T47D (cell line): ENCODE data around the gene CST7.

Experiments
- DNase-seq, 2 experiments: peaks; one replicate each; pipeline versions ENCODE4 v3.0.0 to v3.0.0-alpha.2; 2011 to 2012; ENCODE audit warnings: low read depth in 1 of 2, low spot score in 1 of 2
- JUND ChIP-seq: IDR thresholded peaks from 2 replicates; pipeline ENCODE4 v1.6.1; 2012; ENCODE audit warnings: low read depth
- in situ Hi-C: cut with HindIII; loops from 2 replicates; pipeline ENCODE4 v1.10.0; 2016; ENCODE audit warnings: low sequenced_read_pairs, low pct_unique_long_range_greater_than_20kb

Gene CST7, protein sequence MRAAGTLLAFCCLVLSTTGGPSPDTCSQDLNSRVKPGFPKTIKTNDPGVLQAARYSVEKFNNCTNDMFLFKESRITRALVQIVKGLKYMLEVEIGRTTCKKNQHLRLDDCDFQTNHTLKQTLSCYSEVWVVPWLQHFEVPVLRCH

DNA sequence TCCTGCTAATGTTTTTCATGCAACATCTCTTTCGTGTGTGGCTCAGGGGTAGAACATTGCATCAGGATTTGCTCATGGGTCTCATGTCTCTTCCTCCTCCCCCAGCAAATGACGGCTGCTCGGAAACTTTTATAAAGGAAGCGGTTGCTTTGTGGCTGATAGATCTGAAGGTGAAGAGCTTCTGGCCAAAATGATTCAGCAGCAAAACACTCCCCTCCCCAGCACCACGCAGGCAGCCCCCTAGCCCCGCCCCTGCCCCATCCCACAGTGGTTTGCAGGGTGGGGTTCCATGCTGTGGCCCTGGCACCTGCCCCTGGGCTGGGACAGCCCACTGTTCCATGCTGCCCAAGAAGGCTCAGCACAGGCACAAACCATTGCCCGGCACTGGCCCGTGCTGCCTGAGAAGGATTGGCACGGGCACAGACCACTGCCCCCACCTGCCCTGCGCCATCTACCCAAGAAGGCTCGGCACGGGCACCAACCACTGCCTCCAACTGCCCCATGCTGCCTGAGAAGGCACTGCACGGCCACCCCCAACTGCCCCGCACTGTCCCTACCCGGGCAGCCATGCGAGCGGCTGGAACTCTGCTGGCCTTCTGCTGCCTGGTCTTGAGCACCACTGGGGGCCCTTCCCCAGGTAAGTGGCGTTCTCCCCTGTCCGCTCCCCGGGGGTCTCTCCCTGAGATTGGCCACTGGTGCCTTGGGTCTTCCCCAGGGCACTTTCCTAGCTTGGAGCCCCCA, at the start of gene CST7:
Gene CST7, plus strand, starts transcription at position 331 of the 741 bp plus-strand sequence. Its CDS starts 237 bp downstream, at position 568.
- in situ Hi-C loops = no loop called here
- no peak for TF ChIP-seq JUND
- DNase-seq = no peak

DNA sequence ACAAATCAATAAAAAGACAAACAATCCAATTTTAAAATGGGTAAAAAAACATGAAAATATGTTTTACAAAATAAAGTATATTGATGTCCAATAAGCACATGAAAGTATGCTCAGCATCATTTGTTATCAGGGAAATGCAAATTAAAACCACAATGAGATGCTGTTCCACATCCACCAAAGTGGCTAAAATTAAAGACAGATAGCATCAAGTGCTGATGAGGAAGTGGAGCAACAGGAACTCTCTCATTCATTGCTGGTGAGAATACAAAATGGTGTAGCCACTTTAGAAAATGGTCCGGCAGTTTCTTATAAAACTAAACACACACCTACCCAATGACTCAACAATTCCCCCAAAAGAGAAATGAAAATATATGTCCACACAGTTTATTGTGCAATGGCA, 42.3 kb upstream of the CST7 start:
- in situ Hi-C loops = no loop called here
- TF ChIP-seq JUND = no peak
- no peak for DNase-seq

DNA sequence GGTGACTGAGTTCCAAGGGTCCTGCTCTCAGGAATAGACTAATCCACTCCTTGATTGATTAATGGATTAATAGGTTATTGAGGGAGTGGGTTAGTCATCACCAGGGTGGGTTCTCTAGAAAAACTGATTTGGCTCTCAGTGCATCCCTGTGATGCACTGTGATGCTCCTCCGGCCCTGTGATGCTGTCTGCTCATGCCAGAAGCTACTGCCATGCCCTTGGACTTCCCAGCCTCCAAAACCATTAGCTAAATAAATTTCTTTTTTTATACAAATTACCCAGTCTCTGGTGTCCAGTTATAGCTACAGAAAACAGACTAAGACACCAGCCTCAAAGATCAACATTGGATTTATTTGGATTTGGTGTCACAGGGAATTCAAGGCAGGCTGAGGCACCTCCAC, 40.4 kb upstream of the CST7 start:
- TF ChIP-seq JUND = no peak
- DNase-seq = no peak
- in situ Hi-C loops = no loop called here

DNA sequence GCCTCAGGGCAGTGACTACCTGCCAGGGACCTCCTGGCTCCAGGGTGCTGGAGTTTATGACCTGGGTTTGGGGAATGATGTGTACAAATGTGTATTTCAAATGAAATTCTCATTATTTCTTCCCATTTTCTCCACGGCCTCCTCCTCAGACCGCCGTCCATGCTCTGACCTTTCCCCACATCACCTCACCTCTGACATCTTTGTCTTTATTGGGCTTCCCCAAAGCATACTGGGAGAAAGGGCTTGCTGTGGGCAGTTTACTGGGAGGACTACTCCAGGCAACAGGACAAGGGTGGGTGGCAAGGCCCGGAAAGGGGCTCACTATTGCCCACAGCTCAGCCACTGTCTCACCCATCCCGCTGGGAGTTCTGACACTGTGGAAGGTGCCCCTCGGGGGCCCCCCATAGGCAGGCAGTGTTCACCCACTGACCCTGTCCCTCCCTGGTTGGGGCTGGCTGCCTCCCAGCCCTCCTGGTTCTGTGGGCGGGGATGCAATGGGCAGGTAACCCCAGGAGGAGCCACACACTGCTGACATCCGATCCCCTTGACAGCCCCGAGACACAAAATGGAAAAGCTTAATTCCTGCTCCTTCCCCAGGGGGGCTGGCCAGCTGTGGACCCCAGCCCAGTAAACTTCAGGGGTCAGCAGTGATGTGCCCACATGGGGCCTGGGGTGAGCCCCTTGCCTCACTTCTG, 39.8 kb upstream of the CST7 start:
- no peak for DNase-seq
- no peak for TF ChIP-seq JUND
- in situ Hi-C loops = no loop called here

DNA sequence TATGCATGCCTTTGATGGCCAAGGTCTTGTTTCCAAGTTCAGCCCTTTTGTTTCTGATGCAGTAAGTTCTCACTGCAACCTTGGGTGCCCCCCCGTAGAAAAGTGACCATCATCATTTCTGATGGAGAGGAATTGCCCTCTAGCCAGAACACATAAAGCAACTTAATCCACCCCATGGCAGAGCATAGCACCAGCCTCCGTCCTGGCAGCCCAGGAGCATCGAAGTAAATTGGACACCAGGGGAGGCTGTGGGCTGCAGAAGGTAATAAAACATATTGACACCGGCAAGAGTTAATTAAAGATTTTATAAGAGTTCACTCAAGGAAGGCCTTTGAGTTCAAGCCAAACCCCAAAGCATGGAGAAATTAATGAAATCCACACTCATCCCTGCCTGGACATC, 39.2 kb upstream of the CST7 start:
- in situ Hi-C loops = no loop called here
- no peak for TF ChIP-seq JUND
- DNase-seq = no peak

DNA sequence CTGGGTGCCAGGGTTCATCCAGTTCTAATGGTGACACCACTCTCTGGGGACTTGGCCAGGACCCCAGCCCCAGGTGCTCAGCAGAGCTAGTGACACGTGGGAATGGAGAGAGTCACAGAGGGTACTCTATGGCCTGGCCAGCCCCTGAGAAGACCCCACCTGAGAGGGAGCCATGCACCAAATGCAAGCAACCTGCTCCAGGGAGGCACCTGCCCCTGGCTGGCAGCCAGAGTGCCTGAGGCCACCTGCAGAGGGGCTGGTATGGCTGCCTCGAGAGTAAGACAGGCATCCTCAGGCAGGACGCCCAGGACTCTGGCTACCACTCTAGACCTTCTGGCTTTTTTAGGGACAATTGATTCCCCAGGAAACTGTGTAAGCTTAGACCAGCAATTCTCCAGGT, 38.6 kb upstream of the CST7 start:
- in situ Hi-C loops = no loop called here
- no peak for DNase-seq
- no peak for TF ChIP-seq JUND

DNA sequence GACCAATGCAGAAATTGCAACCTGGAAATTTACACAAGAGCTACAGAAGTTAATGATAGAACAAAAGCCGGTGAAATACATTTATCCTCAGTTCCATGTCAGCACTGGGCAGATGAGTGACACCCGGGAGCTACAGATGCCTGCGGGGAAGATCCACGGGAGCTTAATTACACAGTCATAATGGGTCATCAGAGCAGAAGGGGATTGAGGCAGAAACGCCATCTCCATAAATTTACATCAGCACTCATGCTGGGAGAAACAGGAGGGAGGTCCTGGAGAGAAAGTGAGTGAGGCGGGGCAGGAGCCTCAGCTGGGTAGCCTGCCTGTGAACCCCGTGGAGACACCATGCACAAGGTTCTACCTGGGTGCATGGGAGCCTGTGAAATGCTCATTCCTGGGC, 37.6 kb upstream of the CST7 start:
- no peak for TF ChIP-seq JUND
- DNase-seq = no peak
- in situ Hi-C loops = no loop called here

DNA sequence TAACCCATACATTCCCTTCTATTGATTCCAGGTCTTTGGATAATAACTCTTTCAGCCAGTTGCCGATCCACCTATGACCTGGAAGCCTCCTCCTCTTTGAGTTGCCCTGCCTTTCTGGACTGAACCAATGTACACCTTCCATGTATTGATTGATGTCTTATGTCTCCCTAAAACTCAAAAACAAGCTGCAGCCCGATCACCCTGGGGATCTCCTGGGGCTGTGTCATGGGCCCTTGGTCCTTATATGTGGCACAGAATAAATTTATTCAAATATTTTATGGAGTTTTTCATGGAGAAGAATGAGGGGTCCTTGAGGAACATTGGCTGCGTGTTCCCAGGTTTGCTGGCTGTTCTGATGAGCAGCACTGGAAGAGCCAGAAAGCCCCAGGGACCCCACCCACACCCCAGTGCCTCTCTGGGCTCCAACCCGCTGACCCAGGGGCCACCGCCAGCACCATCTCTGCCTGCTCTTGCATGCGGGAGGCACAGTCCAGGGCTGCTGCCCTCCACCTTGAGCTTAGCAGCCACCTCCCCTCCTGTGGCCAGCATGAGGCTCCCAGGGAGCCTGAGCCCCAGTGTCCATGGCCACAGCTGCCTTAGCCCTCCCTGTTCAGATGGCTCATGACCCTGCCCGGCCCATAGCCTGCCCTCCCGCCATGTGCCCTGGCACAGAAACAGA, 36.5 kb upstream of the CST7 start:
- no peak for DNase-seq
- no peak for TF ChIP-seq JUND
- in situ Hi-C loops = no loop called here

DNA sequence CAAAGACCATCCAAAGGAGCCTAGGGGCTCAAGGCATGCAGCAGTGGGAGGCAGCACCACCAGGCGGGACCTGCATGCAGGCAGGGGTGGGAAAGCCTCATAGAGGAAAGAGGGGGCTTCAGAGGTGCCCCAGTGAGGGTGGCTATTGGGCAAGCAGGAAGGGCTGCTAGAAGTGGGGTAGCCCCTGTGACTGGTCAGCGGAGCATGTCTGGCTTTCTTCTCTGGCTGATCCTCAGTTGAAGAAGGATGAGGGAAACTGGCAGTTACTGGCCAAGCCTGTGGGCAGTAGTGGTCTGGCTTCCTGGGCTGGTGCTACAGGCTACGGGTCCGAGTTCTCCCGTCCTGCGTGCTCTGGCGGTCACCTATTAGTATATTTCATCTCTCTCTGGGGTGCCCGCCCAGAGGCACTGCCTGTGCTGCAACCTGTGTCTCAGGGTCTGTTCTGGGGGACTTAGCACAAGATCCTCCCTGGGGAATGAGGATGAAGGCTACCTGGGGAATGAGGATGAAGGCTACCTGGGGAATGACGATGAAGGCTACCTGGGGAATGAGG, 35.9 kb upstream of the CST7 start:
- in situ Hi-C loops = no loop called here
- no peak for DNase-seq
- no peak for TF ChIP-seq JUND

DNA sequence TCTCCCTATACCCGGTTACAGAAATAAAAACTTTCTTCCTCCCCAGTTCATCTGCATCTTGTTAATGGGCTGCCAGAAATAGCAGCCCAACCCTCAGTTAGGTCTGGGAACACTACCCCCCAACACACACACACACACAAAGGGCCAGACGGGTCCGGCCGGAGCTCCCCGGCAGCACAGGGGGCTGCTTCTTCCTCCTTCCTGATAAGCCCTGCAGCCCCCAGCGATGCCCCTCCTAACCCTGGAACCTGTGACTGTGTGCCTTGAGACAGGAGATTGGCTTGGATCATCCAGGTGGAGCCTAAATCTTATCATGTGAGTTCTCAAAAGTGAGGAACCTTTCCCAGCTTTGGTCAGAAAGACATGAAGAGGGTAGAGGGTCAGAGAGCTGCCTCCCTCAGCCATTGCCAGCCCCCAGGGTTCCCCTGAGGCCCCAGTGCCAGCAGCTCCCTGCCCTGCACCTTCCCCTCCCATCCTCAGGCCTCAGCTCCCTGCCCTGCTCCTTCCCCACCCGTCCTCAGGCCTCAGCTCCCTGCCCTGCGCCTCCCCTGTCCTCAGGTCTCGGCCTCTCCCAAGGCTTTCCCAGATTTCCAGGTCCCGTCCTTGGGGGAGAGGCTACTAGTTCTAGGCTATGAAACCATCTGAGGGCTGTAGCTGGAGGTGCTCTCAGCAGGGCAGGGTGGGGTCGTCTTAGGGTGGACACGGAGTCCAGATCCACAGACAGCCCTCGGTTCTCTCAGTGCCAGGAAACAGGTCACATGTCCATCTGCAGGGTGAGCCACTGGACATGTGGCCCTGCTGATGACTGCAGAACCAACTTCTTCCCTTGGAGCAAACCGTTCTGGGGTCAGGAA, 34.5 kb upstream of the CST7 start:
- no peak for TF ChIP-seq JUND
- DNase-seq = no peak

DNA sequence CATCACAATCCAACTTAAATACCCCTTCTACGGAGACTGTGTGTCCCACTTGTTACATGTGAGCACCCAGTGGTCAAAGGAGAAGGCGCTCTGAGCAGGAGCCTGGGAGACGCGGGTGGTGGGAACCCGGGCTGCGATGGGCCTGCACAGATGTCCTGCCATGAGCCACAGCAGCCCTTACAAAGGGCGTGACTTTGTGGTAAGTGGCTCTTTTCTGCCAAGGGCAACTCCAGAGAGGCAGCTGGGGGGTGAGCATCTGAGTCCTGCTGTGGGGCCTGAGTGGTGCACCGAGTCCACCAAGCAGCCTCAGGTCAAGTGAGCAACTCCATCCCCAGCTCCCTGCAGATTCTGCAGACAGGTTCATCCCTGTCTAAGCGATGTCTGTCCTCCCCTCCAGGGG, 33.6 kb upstream of the CST7 start:
- no peak for TF ChIP-seq JUND
- in situ Hi-C loops = no loop called here
- DNase-seq = no peak

More for the DNA sequence above, 34.5 kb upstream of the CST7 start:
- in situ Hi-C loops = no loop called here

DNA sequence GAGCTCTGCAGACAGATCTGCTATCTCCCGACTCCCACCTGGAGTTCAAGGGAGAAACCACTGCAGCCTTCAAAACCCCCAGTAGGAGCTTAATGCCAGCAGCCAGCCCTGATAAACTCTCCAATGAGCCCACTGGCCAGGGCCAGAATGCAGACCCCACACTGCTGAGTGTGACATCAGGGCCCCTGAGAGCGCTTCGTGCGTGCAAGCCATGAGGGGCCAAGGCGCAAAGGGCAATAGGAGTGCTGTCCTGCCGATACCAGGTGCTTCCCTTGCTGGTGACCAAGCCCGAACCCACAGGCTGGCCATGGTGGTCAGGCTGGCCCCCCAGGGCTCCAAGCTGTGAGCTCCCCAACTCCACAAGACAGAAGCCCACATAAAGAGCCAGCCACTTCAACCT, 33.2 kb upstream of the CST7 start:
- in situ Hi-C loops = no loop called here
- DNase-seq = no peak
- TF ChIP-seq JUND = no peak
